Peyer's patch (tissue), 4 donors: ENCODE data around the gene MELK. TPM values are rescaled to one million over a fixed set of nuclear protein-coding genes. Genes with fewer than 3 reads are reported as not detected.

Source experiments
- DNase-seq, 3 donors: peaks; one replicate each; pipeline ENCODE4 v3.0.0-alpha.2; 2017 to 2019
- H3K27ac ChIP-seq, 4 donors: fragments of 200-600 bp; sonication (generic); one replicate each; pipeline ENCODE4 v1.5.1; 2016 to 2019
- H3K27me3 ChIP-seq, 2 donors: fragments of 200-600 bp; sonication (generic); one replicate each; pipeline ENCODE4 v1.5.1; 2019
- H3K36me3 ChIP-seq, 3 donors: fragments of 200-600 bp; sonication (generic); one replicate each; pipeline ENCODE4 v1.5.1; 2016 to 2019
- H3K4me1 ChIP-seq, 4 donors: fragments of 200-600 bp; sonication (generic); one replicate each; pipeline ENCODE4 v1.5.1; 2016 to 2019
- H3K4me3 ChIP-seq, 4 donors: fragments of 200-600 bp; sonication (generic); 1 replicate in 3 of 4; 2 replicates in 1 of 4; pipeline ENCODE4 v1.5.1; 2016 to 2019; ENCODE audit warnings: mild to moderate bottlenecking in 1 of 4
- H3K9me3 ChIP-seq, 4 donors: fragments of 200-600 bp; sonication (generic); one replicate each; pipeline ENCODE4 v1.5.1; 2016 to 2019; ENCODE audit warnings: mild to moderate bottlenecking in 1 of 4
- CTCF ChIP-seq, 6 experiments: fragments of 450-650 bp in 4 of 6; fragments of 200-600 bp in 2 of 6; sonication (generic) in 1 of 6; IDR thresholded peaks; one replicate each; pipeline ENCODE4 v1.5.1; 2017 to 2019; ENCODE audit warnings: antibody characterized with exemption in 6 of 6, mild to moderate bottlenecking in 3 of 6, moderate library complexity in 1 of 6
- POLR2A ChIP-seq, 2 donors: fragments of 450-650 bp; IDR thresholded peaks; one replicate each; pipeline ENCODE4 v1.5.1; 2017; ENCODE audit warnings: antibody characterized with exemption in 2 of 2, mild to moderate bottlenecking in 2 of 2, moderate library complexity in 2 of 2
- total RNA-seq, 4 donors: library from RNA; depleted of rRNA; stranded (reverse); fragments of >200 nt; gene quantifications; one replicate each; pipeline ENCODE4 v1.1.0, GENCODE V29; 2016

Gene MELK
- total RNA-seq, 4 donors from 2014 or later = 1.2 to 4.5 (median 3.2) TPM

DNA sequence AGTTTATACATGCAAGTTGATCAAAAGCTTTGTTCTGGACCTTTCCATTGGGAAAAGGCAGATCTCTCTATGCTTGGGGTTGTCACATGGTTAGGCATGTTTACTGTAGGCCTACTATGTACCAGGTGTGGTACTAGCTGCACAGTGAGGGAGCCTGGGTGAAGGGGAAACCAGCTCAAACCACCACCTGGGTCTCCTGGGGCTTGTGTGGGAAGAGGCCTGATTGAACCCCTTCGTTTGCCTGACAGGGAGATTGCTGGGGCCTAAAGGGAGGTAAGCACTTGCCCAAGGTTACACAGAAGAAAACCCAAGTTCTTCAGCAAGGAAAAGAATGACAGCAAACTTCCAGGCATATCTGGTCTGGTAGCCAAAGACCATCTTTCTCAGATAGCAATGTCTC, 145.9 kb downstream of the MELK start:
- no peak for DNase-seq
- Histone ChIP-seq H3K27me3 (no peaks in the 10 kb centered on the region), H3K36me3 (no peaks in the 10 kb centered on the region), H3K27ac (no peak overlapping the region), H3K4me1 (no peaks in the 10 kb centered on the region), H3K9me3 (no peaks in the 10 kb centered on the region), H3K4me3 (no peak overlapping the region)
- TF ChIP-seq POLR2A (IDR thresholded peaks at IDR 0.05) (no peak), CTCF (IDR thresholded peaks at IDR 0.05) (no peak)

DNA sequence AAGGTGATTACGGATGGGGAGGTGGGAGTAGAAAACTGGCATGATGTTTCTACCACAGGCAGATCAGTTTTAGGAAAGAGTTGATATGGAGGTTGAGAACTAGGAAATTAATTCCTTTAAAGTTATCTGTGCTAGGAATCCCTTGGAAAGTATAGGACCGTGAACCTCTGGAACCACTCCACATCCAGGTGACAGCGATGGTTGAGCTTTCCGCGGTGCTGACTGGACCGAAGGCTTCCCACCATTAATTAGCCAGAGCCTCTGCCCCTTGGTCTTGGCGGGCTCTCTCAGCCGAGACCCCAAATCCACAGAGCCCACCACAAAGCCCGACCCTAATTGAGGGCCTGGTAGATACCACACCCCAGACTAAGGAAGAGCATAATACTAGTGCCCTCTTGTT, 147.3 kb downstream of the MELK start:
- Histone ChIP-seq H3K36me3 (no peaks in the 10 kb centered on the region), H3K4me3 (no peak overlapping the region), H3K9me3 (no peaks in the 10 kb centered on the region), H3K27ac (no peak overlapping the region), H3K4me1 (no peaks in the 10 kb centered on the region), H3K27me3 (no peaks in the 10 kb centered on the region)
- TF ChIP-seq CTCF (IDR thresholded peaks at IDR 0.05) (no peak), POLR2A (IDR thresholded peaks at IDR 0.05) (no peak)
- DNase-seq = no peak

DNA sequence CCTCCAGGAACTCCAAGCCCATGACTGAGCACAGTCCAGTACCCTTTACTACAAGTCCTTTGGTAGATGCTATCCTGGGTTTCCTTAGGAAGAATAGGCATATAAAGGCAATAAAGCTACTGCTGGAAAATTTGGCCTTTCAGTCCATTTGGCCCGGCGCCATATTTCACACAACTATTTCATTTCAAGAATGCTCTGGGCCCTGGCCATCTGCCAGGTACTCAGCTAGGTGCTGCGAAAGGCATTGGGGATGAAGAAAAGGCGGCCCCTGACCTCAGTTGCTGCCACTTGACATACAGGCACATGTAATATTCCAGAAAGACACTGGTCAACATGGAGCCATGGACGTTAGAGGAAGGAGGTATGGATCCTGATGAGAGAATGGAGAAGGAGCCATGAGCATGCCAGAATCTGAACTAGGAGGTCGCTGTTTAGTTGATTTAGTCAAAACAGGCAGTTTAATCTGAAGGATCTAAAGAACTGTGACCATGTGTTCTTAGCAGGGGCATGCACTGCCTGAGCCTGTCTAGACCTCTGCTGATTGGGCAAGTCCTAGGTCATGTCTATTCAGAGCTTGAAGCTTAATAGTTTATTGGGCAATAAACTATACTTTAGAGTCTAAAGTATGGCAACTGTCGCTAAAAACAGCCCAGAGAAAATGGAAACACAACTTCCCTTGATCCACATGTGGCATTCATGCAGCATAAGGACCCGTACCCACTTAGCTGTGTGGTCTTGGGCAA, 149.3 kb downstream of the MELK start:
- no peak overlapping the region for H3K27ac ChIP-seq
- H3K9me3 ChIP-seq = no peaks in the 10 kb centered on the region
- no peaks in the 10 kb centered on the region for H3K36me3 ChIP-seq
- H3K27me3 ChIP-seq = no peaks in the 10 kb centered on the region
- peak in 1 of 3 donors; percentile 53 for DNase-seq
- H3K4me3 ChIP-seq = no peak overlapping the region
- TF ChIP-seq CTCF (IDR thresholded peaks at IDR 0.05) (no peak), POLR2A (IDR thresholded peaks at IDR 0.05) (no peak)
- no peaks in the 10 kb centered on the region for H3K4me1 ChIP-seq

DNA sequence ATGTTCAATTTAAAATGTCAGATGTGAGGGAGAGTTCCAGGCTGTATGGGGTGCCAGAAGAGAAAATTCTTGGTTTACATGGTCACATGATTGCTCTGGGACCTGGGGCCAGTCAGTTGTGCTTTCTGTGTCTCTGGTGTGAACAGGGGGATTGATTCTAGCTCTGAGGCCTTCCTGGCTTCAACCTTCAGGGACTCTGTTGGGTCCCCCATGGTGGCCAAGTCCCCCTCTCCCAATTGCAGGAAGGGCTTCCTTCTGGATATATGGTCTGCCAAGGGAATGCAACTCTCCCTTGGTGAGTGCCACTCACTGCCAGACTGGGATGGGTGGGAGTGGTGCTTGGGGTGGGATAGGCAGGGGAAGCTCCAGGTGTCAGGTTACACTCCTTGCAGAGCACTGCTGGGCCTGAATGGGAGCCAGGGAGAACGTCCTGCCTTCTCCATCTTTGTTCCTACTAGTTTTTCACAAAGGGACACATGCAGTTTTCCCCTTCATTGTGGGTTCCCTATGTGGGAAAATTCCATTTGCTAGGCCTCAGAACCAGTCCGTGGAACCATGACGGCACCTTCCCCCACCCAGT, 153.2 kb downstream of the MELK start:
- peak in 1 of 3 donors; percentile 27 for DNase-seq
- Histone ChIP-seq H3K27ac (no peak overlapping the region), H3K4me3 (no peak overlapping the region), H3K27me3 (no peaks in the 10 kb centered on the region), H3K36me3 (no peaks in the 10 kb centered on the region), H3K4me1 (no peaks in the 10 kb centered on the region), H3K9me3 (no peaks in the 10 kb centered on the region)
- TF ChIP-seq POLR2A (IDR thresholded peaks at IDR 0.05) (no peak), CTCF (IDR thresholded peaks at IDR 0.05) (no peak)

Other genes with a start within 250 kb of the MELK start
- gene RNF38, start 172.6 kb upstream of the MELK start, total RNA-seq = 10 to 100 TPM; 16.5 to 23.9 (median 20.6) TPM